GM12873 (cell line): Measurements from ENCODE around the gene ARHGAP4.

Experiments used
- TF ChIP-seq, protein P1 (sequence below): IDR thresholded peaks from 2 replicates; pipeline ENCODE4 v1.5.1; 2012; ENCODE audit warnings: low read depth, mild to moderate bottlenecking, moderate library complexity, low read length, control low read depth; ENCODE audit not compliant: insufficient read depth; ENCODE audit errors: missing control alignments

Gene ARHGAP4

DNA sequence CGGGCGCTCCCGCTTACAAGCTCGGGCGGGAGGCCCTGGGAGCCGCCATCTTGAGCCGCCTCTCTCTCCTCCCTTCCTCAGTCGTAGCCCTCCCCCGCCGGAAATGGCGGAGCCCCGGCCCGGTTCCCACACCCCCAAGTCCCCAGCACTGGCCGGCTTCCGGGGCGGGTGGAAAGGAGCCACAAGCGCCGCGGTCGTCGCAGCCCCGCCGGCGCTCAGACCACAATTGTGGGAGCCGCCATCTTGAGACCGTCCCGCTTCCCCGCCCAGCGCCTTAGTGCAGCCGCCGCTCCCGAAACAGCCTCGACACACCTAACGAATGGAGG is 45.0 kb upstream of the ARHGAP4 start:
- TF ChIP-seq, protein P1, sequence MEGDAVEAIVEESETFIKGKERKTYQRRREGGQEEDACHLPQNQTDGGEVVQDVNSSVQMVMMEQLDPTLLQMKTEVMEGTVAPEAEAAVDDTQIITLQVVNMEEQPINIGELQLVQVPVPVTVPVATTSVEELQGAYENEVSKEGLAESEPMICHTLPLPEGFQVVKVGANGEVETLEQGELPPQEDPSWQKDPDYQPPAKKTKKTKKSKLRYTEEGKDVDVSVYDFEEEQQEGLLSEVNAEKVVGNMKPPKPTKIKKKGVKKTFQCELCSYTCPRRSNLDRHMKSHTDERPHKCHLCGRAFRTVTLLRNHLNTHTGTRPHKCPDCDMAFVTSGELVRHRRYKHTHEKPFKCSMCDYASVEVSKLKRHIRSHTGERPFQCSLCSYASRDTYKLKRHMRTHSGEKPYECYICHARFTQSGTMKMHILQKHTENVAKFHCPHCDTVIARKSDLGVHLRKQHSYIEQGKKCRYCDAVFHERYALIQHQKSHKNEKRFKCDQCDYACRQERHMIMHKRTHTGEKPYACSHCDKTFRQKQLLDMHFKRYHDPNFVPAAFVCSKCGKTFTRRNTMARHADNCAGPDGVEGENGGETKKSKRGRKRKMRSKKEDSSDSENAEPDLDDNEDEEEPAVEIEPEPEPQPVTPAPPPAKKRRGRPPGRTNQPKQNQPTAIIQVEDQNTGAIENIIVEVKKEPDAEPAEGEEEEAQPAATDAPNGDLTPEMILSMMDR, result no peak

DNA sequence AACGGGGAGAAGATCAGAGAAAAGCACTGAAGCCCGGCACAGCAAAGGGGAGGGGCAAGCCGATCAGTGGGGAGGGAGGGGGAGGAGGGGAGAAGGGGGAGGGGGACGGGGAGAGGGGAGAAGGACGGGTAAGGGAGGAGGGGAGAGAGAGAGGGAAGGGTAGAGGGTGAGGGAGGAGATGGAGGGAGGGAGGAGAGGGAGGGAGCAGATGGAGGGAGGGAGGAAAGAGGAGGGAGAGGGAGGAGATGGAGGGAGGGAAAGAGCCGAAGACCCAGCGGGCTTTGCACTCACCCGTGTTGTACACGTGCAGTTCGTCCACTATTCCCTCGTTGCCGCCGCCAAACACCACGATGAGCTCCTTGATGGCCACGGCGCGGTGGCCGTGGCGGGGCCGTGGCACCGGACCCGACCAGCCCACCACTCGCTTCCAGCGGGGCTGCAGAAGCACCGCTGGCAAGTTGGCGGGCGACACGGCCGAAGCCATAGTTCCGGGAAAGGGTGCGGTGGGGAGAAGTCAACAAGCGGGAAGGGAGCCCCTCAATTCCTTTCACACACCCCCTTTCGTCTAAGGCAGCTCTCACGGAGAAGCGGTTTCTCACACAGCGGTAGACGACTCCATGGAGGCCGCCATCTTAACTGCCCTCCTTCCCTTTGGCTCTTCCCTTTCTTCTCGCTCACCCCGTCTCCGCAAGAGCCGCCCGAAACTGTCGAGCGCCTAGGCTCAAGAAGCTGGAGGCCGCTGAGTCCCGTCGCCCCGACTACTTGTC is 44.5 kb upstream of the ARHGAP4 start:
- TF ChIP-seq, protein P1, result no peak

DNA sequence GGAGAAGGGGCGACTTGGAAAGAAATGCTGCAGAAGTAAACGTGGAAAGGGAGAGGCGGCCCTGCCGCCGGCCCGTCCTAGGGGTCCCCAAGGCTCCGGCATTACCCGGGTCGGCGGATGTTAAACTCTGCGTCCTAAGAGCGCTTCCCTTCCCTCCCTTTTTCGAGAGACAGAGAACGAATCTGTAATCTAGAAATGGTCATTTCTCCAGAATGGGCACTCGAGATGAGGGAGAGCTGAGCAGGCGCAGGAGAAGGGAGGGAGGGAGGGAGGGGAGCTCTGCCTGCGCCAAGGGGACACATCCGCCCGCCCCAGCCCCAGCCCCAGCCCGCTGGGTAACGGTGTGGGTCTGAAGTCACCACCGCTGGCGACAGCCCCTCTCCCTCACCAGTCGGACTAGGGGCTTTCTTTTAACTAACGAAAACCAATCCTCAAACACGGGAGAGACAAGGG is 43.9 kb upstream of the ARHGAP4 start:
- TF ChIP-seq, protein P1, result no peak

DNA sequence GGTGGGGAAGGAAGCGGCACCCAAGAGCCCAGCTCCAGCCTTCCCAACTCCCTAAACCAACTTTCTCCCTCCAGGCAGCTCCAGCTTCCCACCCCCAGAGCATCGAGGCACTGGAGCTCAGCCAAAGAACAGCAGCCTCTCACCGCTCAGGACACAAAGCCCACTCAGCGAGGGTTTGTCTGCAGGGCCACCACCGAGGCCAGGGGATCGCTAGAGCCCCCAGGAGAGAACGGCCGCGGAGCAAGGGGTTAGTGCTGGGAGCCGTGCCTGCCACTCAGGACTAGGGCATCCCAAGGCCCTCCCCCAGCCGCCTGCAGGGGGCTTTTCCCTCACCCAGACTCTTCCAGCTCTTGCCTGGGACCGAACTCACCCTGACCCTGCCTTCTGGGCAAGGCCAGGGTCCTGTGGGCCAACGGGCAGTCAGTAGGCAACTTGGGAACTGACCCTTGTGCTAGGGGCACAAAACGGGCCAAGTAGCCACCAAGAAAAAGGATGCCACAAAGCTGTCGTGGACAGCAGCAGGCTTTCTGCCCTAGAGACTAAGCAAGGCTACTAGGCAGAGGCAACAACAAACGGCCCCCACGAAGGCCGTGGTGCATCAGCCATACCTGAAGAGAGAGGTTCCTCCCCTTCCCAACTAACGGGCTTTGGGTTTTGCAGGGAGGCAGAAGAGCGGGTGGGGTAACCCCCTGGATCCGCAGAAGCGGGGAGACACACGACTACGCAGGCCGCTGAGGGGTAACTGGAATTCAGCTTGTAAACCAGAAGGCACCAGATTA is 43.2 kb upstream of the ARHGAP4 start:
- TF ChIP-seq, protein P1, result no peak

DNA sequence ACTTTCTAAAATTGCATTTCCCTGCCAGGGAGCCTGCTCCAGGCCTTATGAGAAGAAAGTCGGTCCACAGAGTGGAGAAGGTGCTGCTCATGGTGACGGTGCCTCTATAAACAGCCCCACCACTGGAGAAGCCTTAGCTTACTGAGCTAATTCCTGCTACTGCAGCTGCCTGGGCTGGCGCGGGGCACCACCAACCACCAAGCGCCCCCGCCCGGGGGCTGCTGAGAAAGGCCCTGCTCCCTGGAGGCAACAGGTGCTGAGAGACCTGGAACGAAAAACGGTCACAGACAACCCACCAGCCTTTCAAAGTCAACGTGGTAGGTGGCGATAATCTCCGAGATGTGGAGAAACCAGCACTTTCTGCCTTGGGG is 42.7 kb upstream of the ARHGAP4 start:
- TF ChIP-seq, protein P1, result peak; percentile 35

DNA sequence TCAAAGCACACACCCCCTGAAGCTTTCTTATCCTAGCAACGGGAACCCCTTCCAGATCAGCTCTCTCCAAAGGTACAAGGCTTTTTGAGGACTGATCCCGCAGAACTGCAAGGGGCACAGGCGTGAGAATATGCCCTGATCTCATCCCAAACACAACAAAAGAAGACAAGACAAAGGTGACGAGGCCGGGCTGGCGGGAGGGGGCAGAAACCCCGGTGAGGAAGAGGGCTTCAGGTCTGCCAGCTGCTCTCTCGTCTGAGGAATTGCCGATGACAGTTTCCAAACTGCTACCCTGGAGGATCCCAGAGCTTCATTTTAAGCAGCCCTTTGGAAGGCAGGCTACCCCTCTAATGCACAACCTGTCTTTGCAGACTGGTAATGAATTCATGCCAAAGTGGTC is 42.2 kb upstream of the ARHGAP4 start:
- TF ChIP-seq, protein P1, result no peak

DNA sequence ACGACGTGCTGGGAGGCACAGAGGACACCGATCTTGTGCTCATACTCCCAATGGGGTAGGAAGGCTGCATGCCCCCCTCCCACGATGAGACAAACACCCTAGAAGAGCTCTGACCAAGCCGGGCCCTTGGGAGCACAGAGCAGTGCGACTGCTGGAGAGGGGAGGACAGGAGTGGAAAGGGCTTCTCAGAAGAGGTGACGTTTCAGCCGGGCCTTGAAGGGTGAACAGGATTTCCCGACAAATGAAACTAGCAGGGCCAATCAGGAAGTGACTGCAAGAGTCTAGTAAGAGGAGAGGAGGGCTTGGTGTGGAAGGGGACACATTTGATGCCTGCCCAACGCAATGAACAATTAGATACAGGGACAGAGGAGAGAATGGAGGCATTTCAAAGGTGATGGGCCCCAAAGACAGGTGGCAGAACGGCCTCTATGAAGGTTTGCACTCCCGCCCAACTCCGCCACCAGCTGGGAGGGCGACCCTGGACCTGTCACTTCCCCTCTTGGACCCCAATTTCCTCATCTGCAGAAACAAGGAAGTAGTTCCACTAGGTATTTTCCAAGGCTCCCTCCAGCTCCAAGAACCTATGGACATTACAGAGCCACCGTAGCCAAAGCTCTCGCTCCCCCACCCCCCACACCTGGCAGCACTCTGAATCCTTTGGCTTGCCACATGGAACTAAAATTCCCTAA is 41.6 kb upstream of the ARHGAP4 start:
- TF ChIP-seq, protein P1, result no peak
